Daoy (cell line): ENCODE measurements around the gene CPAMD8. TPM values are rescaled to one million over a fixed set of nuclear protein-coding genes. Genes with fewer than 3 reads are reported as not detected.

Source experiments
- DNase-seq: peaks from one replicate; pipeline ENCODE4 v3.0.0-alpha.2; 2015; ENCODE audit warnings: low read depth
- total RNA-seq: library from RNA; depleted of rRNA; stranded (reverse); fragments of >200 nt; shearing (Covaris generic); gene quantifications from 2 replicates; pipeline ENCODE4 v1.2.3, GENCODE V29; 2014

CPAMD8 gene
- total RNA-seq, 1 experiment from 2014 or later, result not detected

DNA sequence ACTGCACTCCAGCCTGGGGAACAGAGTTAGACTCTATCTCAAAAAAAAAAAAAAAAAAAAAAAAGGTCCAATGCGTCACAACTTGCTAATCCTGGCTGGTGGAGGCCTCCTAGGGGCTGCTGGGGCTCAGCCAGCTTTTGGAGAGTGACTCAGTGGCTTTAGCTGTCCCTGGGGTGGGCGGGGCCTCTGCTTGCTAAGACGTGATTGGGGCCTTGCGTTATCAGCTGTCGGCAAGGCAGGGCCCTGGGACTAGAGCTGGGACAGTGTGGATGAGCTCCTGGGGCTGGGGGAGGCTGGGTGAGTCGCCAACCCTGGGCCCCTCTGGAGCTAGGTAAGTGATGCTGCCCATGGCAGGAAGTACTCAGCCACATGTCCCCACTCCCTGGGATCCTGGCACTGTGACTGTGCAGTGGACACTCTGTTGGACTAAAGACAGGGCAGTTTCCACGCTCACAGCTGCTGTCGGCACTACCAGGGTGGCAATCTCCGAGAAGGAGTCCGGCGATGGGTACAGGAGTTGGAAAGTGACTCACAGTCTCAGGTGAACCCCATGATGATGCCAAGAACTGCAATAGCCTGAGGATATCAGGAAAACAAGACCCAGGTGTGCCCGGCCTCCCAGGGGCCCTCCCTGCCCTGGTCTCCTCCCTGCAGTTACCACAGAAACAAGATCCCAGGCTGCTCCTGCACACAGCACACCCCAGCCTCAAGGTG is 105.6 kb downstream of the CPAMD8 start:
- peak; percentile 91 for DNase-seq

DNA sequence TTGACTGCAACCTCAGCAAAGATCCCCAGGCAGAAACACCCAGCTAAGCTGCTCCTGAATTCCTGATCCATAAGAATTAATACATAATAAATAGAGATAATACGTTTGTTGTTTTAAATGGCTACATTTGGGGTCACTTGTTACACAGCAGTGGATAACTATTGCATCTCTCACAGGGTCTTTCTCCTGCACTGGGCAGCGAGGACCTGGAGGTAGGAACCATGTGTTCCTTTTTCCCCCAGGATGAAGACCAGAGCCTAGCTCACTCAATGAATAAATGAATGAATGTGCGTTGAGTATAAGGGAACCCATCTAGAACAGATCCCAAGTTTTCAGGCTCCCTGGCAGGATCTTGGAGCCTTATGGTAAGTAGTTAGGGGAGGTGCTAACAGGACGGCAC is 107.1 kb downstream of the CPAMD8 start:
- no peak for DNase-seq

DNA sequence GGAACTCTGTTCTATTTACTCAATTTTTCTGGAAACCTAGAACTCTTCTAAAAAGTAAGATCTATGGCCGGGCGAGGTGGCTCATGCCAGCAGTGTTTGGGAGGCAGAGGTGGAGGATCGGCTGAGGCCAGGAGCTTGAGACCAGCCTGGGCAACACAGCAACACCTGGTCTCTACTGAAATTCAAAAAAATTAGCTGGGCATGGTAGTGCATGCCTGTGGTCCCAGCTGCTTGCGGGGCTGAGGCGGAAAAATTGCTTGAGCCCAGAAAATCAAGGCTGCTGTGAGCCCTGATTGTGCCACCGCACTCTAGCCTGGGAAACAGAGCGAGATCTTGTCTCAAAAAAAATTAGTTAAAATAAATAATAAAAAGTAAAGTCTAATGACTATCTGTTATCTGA is 109.2 kb downstream of the CPAMD8 start:
- no peak for DNase-seq

DNA sequence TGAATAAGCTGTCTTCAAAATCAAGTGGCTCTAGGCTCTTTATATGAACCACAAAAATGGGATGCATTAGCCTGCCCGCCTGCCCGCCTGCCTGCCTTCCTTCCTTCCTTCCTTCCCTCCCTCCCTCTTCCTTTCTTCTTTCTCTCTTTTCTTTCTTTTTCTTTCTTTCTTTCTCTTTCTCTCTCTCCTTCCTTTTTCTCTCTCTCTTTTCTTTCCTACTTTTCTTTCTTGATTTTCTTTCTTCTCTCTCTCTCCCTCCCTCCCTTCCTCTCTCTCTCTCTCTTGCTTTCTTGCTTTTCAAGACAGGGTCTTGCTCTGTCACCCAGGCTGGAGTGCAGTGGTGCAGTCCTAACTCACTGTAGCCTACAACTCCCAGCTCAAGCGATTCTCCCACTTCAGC is 110.9 kb downstream of the CPAMD8 start:
- DNase-seq, result no peak

DNA sequence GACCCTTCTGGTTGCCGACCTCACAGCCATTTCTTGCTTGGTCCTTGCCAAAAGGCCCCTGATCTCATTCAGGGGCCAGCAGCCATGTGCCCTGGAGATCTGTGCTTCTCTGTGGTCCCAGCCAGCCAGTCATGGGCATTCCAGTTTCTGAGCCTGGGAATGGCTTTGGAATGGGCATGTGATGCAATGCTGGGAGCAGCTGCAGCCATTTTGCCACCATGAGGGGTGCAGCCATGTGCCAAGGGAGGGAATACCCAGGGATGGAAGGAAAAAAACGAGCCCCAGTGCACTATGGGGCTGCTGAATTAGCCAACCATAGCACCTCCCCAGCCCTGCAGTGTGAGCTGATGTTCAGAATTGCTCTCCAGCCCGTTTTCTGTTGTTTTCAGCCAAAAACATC is 111.5 kb downstream of the CPAMD8 start:
- no peak for DNase-seq

DNA sequence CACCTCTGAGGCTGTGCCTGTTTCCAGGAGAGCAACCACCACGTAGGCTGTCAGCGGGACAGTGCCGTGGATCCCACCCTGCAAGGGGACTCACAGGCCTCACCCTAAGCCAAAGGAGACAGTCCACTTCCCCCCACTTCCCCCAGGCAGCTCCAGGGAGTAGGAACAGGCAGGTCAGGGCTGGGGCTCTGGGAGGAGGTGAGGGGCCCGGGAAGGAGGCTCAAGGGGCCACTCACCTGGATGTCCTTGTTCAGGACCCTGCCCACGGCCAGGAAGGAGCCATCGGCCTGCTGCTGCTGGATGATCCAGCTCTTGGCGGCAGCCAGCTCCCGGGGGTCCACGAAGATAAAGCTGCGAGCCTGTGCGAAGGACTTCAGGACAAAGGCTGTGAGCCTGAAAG is 112.2 kb downstream of the CPAMD8 start:
- DNase-seq, result no peak

DNA sequence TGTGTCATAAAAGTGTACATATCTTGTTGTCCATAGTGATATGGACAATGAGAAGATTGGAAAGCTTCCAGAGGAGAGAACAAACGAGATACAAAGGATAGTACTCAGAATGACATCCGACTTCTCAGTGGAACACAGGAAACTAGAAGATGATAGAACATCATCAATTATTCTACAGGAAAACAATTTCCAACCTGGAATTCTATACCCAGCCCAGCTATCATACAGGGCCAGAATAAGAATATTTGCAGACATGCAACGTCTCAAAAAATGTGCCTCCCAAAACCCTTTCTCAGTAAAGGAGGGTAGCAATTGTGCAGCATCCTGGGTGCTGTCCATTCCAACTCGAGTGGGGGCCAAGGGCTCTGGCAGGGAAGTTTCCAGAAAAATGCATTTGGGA is 113.8 kb downstream of the CPAMD8 start:
- no peak for DNase-seq

DNA sequence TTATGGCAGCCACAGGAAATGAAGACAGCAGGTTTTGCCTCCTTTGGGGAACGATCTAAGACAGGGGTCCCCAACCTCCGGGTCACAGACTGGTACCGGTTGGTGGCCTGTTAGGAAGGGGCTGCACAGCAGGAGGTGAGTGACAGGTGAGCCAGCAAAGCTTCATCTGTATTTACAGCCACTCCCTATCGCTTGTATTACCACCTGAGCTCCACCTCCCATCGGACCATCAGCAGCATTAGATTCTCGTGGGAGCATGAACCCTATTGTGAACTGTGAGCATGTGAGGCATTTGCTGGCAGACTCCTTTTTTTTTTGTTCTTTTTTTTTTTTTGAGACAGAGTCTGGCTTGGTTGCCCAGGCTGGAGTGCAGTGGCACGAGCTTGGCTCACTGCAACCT is 115.6 kb downstream of the CPAMD8 start:
- no peak for DNase-seq

DNA sequence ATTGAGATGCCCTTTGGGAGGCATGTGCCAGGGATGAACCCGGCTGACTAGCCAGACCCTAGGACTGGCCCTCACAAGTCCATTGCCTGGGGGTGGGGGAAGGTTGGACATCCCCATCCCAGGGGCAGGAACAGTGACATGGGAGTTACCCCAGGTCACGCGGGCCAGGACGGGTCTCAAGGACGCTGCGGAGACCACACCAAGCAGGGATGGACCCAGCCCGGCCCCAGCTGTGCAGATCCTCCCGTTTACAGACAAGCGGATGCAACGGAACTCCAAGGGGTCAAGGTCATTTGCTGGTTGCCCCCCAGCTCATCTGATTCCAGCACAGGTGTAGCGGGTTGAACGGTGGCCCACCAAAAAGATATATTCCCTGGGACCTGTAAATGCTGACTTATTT is 117.9 kb downstream of the CPAMD8 start:
- no peak for DNase-seq

DNA sequence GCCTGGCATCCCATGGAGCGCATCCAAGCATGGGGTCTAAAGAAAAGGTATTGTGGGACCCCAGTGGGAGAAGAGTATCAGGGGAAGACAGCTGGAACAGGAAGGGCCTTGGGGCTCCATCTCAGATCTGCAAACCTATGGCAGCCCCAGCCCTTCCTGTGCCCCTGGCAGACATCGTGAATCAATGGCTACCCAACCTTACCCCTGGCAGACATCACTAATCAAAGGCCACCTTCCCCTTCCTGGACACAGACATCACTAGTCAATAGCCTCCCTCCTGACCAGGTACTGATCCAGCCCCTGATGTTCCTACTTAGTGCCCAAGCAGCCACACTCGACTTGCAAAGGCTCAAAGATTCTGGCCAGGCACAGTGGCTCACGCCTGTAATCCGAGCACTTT is 122.0 kb downstream of the CPAMD8 start:
- DNase-seq, result no peak

DNA sequence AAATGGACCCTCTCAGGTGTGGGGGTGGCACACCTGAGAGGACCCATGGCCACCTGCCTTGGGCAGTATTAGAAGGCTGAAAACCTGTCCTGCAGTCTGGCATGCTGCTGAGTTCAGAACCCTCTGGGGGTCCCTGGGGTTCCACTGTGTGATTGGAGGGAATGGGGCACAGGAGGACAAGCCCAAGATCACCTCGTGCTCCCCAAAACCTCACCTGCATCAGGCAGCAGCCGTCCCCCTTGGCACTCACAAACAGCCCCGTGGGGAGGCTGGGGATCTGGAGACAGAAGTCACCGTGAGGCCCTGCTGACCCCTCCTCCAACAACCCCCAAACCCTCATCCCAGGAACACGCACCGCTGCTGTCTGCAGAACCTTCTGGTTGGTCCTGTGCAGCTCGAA is 123.3 kb downstream of the CPAMD8 start:
- no peak for DNase-seq

DNA sequence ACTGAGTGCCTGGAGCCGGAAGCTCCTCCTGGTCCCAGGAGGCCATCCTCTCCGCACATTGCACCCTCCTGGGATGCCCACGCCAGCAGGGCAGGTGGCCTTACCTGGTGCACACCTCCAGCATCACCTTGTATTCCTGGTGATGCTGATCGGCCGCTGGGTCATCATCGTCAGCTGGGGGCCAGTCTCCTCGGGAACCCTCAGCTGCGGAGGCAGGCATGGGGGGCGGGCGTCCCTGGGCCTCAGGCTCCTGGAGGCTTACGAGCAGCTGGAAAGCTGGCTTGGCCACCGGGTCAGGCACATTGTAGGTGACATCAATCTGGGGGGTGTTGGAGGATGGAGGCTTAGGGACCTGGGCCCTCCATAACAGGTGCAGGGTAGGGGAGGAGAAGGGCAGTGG is 124.1 kb downstream of the CPAMD8 start:
- no peak for DNase-seq

DNA sequence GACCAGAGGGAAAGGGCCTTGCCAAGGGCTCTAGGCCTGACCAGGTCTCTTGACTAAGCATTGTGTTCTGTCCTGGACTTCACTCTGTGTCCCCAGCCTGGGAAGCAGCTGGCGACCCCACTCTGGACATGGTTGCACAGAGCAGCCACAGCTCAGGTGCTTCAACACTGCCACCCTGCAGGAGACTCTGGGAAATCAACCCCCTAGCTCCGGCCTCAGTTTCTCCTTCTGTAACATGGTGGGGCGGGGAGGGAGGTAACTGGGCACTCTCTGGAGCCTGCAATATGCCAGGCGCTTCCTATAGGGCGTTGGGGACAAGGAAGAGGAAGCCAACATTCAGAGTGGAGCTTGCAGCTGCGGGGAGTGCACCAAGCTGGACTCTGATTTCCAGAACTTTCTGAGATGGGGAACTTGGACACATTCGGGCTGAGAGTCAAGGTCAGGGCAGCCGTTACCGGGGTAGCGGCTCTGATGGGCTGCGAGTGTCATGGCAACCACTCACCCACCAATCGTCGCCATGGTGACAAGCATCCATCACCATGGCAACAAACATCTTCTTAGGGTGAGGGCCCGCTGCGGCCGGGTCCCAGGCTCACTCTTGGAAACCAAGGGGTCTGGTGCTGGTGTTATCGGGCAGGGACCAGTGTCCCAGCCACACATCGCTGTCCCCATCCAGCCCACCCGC is 125.0 kb downstream of the CPAMD8 start:
- DNase-seq, result no peak

DNA sequence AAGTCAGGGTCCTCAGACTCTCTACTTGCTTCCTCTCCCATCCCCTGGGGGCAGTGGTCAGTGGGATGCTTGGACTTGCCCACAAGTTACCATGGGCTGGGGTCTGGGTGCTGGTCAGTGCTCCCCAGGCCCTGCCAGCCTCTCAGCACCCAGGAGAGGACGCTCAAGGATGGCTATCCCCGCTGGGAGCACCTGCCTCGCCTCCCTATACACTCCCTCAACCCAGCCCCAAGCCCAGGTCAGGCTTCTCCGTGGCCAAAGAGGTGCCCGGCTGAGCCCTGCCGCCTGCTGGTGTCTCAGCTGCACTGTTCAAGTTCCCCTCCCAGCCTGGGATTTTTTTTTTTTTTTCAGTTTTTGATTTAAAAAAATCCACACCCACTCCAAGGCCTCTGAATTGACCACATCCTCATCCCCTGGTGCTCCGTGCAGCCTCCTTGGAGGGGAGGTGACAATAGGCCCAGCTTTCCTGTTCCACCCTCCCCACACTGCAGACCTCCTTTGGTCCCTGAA is 127.0 kb downstream of the CPAMD8 start:
- DNase-seq, result peak; percentile 66

DNA sequence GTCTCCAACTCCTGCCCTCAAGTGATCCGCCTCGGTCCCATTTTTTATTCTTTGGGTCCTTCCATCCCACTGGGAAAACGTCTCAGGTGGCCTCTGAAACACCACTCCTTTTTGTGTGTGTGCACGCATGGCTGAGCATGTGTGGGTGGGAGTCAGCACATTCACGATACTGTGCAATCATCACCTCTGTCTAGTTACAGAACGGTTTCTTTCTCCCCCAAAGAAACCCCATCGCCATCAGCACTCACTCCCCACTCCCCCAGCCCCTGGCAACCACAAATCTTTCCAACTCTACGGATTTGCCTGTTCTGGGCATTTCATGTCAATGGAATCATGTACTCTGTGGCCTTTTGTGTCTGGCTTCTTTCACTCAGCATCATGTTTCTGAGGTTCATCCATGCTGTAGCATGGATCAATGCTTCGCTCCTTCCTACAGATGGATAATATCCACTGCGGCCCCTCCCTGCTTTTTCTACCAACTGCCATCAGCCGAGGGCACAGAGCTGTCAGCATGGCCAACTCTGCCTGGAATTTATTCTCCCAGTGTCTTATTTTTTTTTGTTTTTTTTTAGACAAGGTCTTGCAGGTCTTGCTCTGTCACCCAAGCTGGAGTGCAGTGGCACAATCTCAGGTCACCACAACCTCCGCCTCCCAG is 128.1 kb downstream of the CPAMD8 start:
- no peak for DNase-seq

DNA sequence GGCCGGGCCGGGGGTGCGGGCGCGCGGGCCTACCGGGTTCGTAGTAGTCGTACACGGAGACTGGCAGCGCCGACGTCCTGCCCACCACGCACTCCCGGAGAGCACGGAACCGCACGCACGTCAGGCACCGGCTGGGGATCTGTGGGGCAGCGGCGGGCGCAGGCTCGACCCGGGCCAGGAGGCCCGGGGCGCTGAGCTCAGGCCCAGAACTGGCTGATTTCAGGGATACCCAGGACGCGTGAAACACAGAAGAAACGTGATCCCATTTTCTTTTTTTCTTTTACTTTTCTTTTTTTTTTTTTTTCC is 128.8 kb downstream of the CPAMD8 start:
- DNase-seq, result no peak

DNA sequence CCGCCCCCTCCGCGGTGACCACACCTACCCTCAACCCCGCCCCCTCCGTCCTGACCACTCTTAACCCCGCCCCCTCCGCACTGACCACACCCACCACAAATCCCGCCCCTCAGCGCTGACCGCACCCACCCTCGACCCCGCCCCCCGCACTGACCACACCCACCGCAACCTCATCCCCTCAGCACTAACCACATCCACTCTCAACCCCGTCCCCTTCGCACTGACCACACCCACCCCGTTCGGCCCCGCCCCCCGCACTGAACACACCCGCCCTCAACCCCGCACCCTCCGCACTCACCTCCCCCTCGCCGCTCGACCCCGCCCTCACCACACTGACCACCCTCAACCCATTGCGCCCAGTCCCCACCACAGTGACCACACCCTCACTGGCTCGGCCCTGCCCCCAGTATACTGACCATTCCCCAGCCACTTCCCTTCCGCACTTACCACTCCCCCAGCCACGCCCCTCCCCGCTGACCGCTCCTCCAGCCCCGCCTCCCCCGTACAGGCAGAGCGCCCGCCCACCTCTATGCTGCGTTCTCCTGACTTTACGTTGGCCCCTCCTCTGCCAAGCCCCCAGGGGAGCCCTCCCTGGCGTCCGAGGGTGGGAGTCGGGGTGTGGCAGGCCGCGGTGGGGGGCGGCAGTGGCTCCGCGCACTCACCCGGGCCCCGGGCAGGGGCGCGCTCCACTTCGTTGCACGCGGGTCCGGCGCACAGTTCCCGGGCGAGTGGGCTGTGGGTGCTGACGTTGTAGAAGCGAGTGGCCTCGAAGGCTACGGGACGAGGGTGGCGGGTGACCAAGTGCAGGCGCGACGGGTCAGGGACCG is 129.4 kb downstream of the CPAMD8 start:
- peak; percentile 85 for DNase-seq

DNA sequence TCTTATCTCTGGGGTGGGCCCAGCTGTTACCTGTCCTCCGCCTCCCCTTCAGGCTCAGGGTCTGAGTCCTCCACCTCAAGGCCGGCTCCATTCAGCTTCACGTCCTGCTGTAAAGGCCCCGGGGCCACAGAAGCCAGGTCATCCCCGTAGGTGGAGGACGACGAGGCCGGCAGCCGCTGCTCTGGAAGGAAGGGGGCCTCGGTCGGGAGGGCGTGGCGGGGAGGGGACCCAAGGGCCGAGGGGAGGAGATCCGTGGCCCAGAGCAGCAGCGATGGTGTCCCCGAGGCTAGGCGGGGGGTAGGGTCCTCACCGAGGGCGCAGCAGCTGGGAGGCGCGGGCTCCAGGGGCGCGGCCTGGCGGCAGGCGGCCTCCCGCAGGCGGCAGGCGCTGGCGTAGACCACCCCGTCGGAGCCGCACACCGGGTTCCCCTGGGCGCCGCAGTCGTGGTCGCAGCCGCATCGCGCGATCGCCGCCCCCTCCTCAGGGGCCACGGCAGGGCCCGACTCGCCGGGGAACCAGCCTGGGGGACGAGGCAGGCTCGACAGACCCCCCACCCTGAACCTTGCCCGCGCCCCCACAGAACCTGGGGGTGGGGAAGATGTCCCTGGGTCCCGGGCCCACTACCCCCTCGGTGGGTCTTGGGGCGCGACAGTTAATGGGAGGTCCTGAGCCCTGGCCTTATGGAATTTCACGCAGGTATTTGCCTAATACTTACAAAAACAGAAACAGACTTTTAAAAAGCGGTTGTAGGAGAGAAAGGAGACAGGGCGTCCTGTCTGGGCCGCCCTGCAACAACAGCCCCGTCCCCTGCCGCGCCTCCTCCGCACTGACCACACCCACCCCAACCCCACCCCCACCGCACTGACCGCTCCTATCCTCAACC is 130.2 kb downstream of the CPAMD8 start:
- DNase-seq, result peak; percentile 27

DNA sequence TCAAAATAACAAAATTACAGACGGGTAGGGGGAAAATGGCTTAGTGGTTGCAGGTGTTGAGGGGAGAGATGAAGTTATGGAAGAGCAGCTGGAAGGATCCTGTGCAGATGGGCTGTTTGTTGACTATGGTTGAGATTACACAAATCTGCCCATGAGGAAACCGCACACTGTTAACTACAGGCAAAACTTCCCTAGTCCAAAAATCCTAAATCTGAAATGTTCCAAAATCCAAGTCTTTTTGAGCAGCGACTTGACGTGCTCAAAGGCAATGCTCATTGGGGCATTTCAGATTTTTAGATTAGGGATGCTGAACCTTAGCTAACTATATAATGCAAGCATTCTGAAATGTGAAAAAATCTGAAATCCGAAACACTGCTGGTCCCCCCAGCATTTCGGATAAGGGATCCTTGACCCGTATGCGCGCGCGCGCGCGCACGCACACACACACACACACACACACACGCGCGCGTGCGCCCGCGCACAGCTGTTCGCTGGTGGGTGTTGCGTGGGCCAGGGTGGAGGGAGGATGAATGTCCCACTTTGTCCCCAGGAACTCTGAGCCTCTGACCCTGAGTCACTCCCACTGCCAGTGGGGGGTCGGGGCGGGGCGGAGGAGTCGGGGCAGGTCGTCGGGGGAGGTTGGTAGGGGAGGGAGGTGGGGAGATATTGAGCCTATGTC is 131.0 kb downstream of the CPAMD8 start:
- peak; percentile 33 for DNase-seq

DNA sequence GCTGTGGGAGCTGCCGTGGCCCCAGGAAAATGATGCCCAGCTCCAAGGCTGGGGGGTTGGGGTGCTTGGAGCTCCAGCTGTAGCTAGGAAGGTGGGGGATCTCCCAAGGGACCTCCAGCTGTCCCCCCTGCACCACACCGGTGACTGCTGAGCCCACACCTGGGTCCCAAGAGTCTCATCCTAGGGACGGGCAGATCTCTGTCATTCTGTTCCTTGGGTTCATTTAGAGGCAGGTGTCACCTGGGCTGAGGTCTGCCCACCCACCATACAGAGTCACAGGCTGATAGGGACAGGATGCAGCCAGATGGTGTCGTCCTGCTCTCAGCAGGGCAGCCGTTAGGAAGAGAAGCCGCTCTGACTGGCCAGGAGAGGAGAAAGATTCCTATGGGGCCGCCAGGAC is 132.5 kb downstream of the CPAMD8 start:
- DNase-seq, result no peak

DNA sequence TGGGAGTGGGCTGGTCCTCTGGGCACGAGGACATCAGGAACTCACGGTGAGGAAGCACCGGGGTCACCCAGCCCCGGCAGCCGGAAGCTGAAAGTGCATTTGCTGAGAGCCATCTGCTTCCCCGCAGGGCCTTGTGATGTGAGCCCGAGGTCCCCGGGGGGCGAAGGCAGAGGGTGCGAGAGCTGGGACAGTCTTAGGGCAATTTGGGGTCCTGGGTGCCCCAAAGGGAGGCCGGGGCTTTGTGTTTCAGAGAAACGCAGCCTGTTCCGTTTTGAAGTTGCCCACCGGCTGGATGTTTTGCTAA is 133.0 kb downstream of the CPAMD8 start:
- no peak for DNase-seq
